DOHH2 (cell line): Measurements from ENCODE around the gene STAT2.

Source experiments
- H3F3A ChIP-seq: fragments of 200-600 bp; sonication (generic), shearing (Covaris generic); 2 replicates; pipeline ENCODE4 v1.6.0; 2016; ENCODE audit warnings: antibody characterized with exemption, mild to moderate bottlenecking; ENCODE audit not compliant: control insufficient read depth, insufficient read depth
- H3K27ac ChIP-seq: fragments of 200-600 bp; sonication (generic); 2 replicates; pipeline ENCODE4 v1.5.1; 2014; ENCODE audit warnings: low read depth, mild to moderate bottlenecking, low read length, moderate library complexity
- H3K27me3 ChIP-seq: fragments of 200-600 bp; sonication (generic); 2 replicates; pipeline ENCODE4 v1.6.1; 2014; ENCODE audit warnings: mild to moderate bottlenecking, low read length, mixed read lengths; ENCODE audit not compliant: control insufficient read depth
- H3K36me3 ChIP-seq: fragments of 200-600 bp; sonication (generic); 2 replicates; pipeline ENCODE4 v1.6.1; 2014; ENCODE audit warnings: mild to moderate bottlenecking, low read length, moderate library complexity, mixed read lengths; ENCODE audit not compliant: control insufficient read depth
- H3K4me1 ChIP-seq: fragments of 200-600 bp; sonication (generic); 2 replicates; pipeline ENCODE4 v1.6.1; 2014; ENCODE audit warnings: mild to moderate bottlenecking, low read length, mixed read lengths; ENCODE audit not compliant: control insufficient read depth
- H3K4me2 ChIP-seq: fragments of 200-600 bp; sonication (generic); 2 replicates; pipeline ENCODE4 v1.6.0; 2014; ENCODE audit warnings: mild to moderate bottlenecking, low read length, moderate library complexity
- H3K4me3 ChIP-seq: fragments of 200-600 bp; sonication (generic); 2 replicates; pipeline ENCODE4 v1.5.1; 2014; ENCODE audit warnings: mild to moderate bottlenecking, low read length, mixed read lengths
- H3K79me2 ChIP-seq: fragments of 200-600 bp; sonication (generic); 2 replicates; pipeline ENCODE4 v1.6.1; 2014; ENCODE audit warnings: mild to moderate bottlenecking, low read length, mixed read lengths; ENCODE audit not compliant: control insufficient read depth
- H3K9me2 ChIP-seq: fragments of 200-600 bp; sonication (generic); replicated peaks from 2 replicates; pipeline ENCODE4 v1.6.1; 2014; ENCODE audit warnings: mild to moderate bottlenecking, low read length, mixed read lengths; ENCODE audit not compliant: control insufficient read depth
- H3K9me3 ChIP-seq: fragments of 200-600 bp; sonication (generic); 2 replicates; pipeline ENCODE4 v1.6.1; 2014; ENCODE audit warnings: antibody characterized with exemption, low read length, mixed read lengths; ENCODE audit not compliant: control insufficient read depth, insufficient read depth
- H4K20me1 ChIP-seq: fragments of 200-600 bp; sonication (generic); 2 replicates; pipeline ENCODE4 v1.6.0; 2014; ENCODE audit warnings: low read depth, mild to moderate bottlenecking, antibody characterized with exemption, low read length, moderate library complexity; ENCODE audit not compliant: control insufficient read depth, insufficient read depth
- EZH2phosphoT487 ChIP-seq: fragments of 200-600 bp; sonication (generic); IDR thresholded peaks from 2 replicates; pipeline ENCODE4 v1.6.1; 2017; ENCODE audit warnings: borderline replicate concordance, mild to moderate bottlenecking, antibody characterized with exemption, low read length, moderate library complexity, mixed read lengths
- TF ChIP-seq, protein P1 (sequence below): fragments of 200-600 bp; sonication (generic); IDR thresholded peaks from one replicate; pipeline ENCODE4 v1.5.1; 2014; ENCODE audit warnings: antibody characterized with exemption, mild to moderate bottlenecking, low read depth, low read length; ENCODE audit not compliant: poor library complexity, severe bottlenecking

The STAT2 gene

DNA sequence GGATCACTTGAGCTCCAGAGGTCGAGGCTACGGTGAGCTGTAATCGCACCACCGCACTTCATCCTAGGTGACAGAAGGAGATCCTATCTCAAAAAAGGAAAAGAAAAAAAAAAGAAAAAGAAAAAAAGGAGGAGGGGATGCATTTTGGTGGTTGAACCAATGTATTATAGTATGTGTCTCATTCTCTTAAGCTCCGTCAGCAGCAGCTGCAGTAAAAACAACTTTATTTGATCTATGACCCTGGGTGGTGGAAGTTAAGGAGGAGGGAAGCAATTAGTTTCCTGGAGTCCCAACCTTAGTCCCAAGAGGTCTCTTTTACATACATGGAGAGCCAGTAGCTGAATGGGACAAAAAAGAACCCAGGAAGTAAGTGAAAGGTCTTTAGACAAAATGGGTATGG, 29.5 kb upstream of the STAT2 start:
- H3K4me3 ChIP-seq, result no peak overlapping the region
- no peaks in the 10 kb centered on the region for H3K27me3 ChIP-seq
- TF ChIP-seq EZH2phosphoT487, result no peak
- TF ChIP-seq, protein P1, sequence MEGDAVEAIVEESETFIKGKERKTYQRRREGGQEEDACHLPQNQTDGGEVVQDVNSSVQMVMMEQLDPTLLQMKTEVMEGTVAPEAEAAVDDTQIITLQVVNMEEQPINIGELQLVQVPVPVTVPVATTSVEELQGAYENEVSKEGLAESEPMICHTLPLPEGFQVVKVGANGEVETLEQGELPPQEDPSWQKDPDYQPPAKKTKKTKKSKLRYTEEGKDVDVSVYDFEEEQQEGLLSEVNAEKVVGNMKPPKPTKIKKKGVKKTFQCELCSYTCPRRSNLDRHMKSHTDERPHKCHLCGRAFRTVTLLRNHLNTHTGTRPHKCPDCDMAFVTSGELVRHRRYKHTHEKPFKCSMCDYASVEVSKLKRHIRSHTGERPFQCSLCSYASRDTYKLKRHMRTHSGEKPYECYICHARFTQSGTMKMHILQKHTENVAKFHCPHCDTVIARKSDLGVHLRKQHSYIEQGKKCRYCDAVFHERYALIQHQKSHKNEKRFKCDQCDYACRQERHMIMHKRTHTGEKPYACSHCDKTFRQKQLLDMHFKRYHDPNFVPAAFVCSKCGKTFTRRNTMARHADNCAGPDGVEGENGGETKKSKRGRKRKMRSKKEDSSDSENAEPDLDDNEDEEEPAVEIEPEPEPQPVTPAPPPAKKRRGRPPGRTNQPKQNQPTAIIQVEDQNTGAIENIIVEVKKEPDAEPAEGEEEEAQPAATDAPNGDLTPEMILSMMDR, result no peak
- no peaks in the 10 kb centered on the region for H3K4me1 ChIP-seq
- H3K79me2 ChIP-seq, result no peaks in the 10 kb centered on the region
- no peaks in the 10 kb centered on the region for H3K36me3 ChIP-seq
- no peaks in the 10 kb centered on the region for H3K9me2 ChIP-seq
- no peak overlapping the region for H3K27ac ChIP-seq
- no peak overlapping the region for H3K4me2 ChIP-seq
- peaks cover 4% of the 10 kb centered on the region; the same call in 1 of the 2 replicates for H3K9me3 ChIP-seq
- H3F3A ChIP-seq, result no peaks in the 10 kb centered on the region
- no peaks in the 10 kb centered on the region for H4K20me1 ChIP-seq

DNA sequence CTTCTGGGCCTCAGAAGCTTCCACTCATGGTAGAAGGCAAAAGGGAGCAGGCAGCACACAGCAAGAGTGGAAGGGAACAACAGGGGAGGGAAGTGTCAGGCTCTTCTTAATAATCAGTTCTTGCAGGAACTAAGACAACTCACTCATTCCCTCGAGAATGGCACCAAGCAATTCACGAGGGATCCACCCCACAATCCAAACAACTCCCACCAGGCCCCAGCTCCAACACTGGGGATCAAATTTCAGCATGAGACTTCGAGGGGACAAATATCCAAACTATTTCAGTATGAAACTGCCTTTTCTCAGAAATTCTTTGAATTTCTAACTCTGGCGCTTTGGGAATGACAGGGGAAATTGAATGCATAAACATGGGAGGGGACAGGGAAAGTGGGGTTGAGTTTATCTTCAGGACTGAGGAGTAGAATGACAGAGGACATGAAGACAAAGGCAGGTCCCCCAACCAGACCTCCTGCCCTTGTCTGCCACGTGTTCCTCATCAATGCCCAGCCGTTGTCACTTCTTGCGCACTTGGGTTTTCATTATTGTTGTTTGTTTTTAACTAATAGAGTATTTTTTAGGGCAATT, 27.3 kb upstream of the STAT2 start:
- Histone ChIP-seq H3K4me2 (no peak overlapping the region), H3K27ac (no peak overlapping the region)
- TF ChIP-seq, protein P1, result no peak
- no peak for TF ChIP-seq EZH2phosphoT487

DNA sequence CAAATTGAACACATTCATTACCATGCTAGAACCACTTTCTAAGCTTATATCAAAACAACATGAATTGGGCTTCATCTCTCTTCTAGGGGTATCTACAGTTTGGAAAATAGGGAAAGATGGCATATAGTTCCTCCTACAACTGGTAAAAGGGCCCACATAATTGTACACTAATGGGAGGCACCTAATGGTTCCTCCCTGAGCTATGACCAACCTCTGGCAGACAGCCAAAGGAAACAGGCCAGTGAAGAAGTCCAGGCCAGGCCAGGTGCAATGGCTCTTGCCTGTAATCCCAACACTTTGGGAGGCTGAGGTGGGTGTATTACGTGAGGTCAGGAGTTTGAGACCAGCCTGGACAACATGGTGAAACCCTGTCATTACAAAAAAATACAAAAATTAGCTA, 26.0 kb upstream of the STAT2 start:
- H3F3A ChIP-seq, result no peaks in the 10 kb centered on the region
- no peak overlapping the region for H3K4me2 ChIP-seq
- H3K27ac ChIP-seq, result no peak overlapping the region
- H3K9me3 ChIP-seq, result no peaks in the 10 kb centered on the region
- 0 out of 2 replicates have a peak, but pooled peaks cover 2% of the 10 kb centered on the region for H3K4me1 ChIP-seq
- H3K36me3 ChIP-seq, result no peaks in the 10 kb centered on the region
- TF ChIP-seq, protein P1, result no peak
- no peak for TF ChIP-seq EZH2phosphoT487
- no peak overlapping the region for H3K4me3 ChIP-seq
- H3K9me2 ChIP-seq, result no peaks in the 10 kb centered on the region
- no peaks in the 10 kb centered on the region for H4K20me1 ChIP-seq
- H3K27me3 ChIP-seq, result no peaks in the 10 kb centered on the region
- no peaks in the 10 kb centered on the region for H3K79me2 ChIP-seq

More for the DNA sequence above, 27.3 kb upstream of the STAT2 start:
- Histone ChIP-seq H3K4me3 (no peak overlapping the region), H3K9me3 (no peaks in the 10 kb centered on the region), H3K36me3 (no peaks in the 10 kb centered on the region), H3K4me1 (no peaks in the 10 kb centered on the region), H4K20me1 (no peaks in the 10 kb centered on the region), H3K79me2 (no peaks in the 10 kb centered on the region), H3K27me3 (no peaks in the 10 kb centered on the region), H3F3A (no peaks in the 10 kb centered on the region), H3K9me2 (no peaks in the 10 kb centered on the region)
